ENCODE results near the gene RAC3.

GRCh38 chr17:82039695-82040299 is 8.3 kb downstream of the RAC3 start:
- TF ChIP-seq CTCF (IDR thresholded peaks at IDR 0.05 in 4 of 5, conservative IDR thresholded peaks at IDR 0.05 in 1 of 5) (no peak), POLR2A (IDR thresholded peaks at IDR 0.05) (no peak)

Measured in gastrocnemius medialis (tissue), 4 donors.